ENCODE data around the gene AMDHD1.
"Not testable (repeated sequence)": the region's sequence is repeated elsewhere in the genome, so short reads cannot be mapped to it uniquely, and the experiment has no call there.

Gene AMDHD1

GRCh38 chr12:95967301-95967700 is 24.2 kb downstream of the AMDHD1 start:
- Histone ChIP-seq H3K27me3 (ENCODE audit: insufficient read depth, low read length) (no peaks in the 10 kb centered on the region), H3K27ac (ENCODE audit: low read length) (no peak overlapping the region), H3K4me1 (ENCODE audit: insufficient read depth, low read length) (peaks cover 4% of the 10 kb centered on the region; the same call in 1 of the 2 replicates), H3K9me3 (ENCODE audit: insufficient read depth, low read depth, low read length) (no peaks in the 10 kb centered on the region), H3K36me3 (ENCODE audit: insufficient read depth, low read depth, low read length) (no peaks in the 10 kb centered on the region), H3K4me3 (ENCODE audit: low read length) (no peak overlapping the region), H3K9ac (ENCODE audit: low read depth, low read length) (no peak overlapping the region)

- not testable (repeated sequence) for H3K27me3 ChIP-seq (ENCODE audit: insufficient read depth, low read length); H3K9me3 ChIP-seq (ENCODE audit: insufficient read depth, low read depth, low read length); H3K4me3 ChIP-seq (ENCODE audit: low read length); H3K27ac ChIP-seq (ENCODE audit: low read length); H3K4me1 ChIP-seq (ENCODE audit: insufficient read depth, low read length); H3K36me3 ChIP-seq (ENCODE audit: insufficient read depth, low read depth, low read length); H3K9ac ChIP-seq (ENCODE audit: low read depth, low read length)
These were observed 26.0 kb downstream of the AMDHD1 start for GRCh38 chr12:95969116-95969515.

- no peaks in the 10 kb centered on the region for H3K36me3 ChIP-seq (ENCODE audit: insufficient read depth, low read depth, low read length)
- no peaks in the 10 kb centered on the region for H3K9me3 ChIP-seq (ENCODE audit: insufficient read depth, low read depth, low read length)
- no peak overlapping the region for H3K4me3 ChIP-seq (ENCODE audit: low read length)
- H3K27ac ChIP-seq (ENCODE audit: low read length) = no peak overlapping the region
- H3K27me3 ChIP-seq (ENCODE audit: insufficient read depth, low read length) = no peaks in the 10 kb centered on the region
- H3K9ac ChIP-seq (ENCODE audit: low read depth, low read length) = no peak overlapping the region
- peaks cover 4% of the 10 kb centered on the region; the same call in 1 of the 2 replicates for H3K4me1 ChIP-seq (ENCODE audit: insufficient read depth, low read length)
These were observed 27.8 kb downstream of the AMDHD1 start for GRCh38 chr12:95970905-95971304.

- H3K9ac ChIP-seq (ENCODE audit: low read depth, low read length) = no peak overlapping the region
- no peaks in the 10 kb centered on the region for H3K27me3 ChIP-seq (ENCODE audit: insufficient read depth, low read length)
- no peak overlapping the region for H3K27ac ChIP-seq (ENCODE audit: low read length)
- H3K4me1 ChIP-seq (ENCODE audit: insufficient read depth, low read length) = peaks cover 7% of the 10 kb centered on the region; the same call in 1 of the 2 replicates
- H3K36me3 ChIP-seq (ENCODE audit: insufficient read depth, low read depth, low read length) = no peaks in the 10 kb centered on the region
- no peaks in the 10 kb centered on the region for H3K9me3 ChIP-seq (ENCODE audit: insufficient read depth, low read depth, low read length)
- no peak overlapping the region for H3K4me3 ChIP-seq (ENCODE audit: low read length)
These were observed 29.8 kb downstream of the AMDHD1 start for GRCh38 chr12:95972832-95973456.

GRCh38 chr12:95974358-95974757 is 31.2 kb downstream of the AMDHD1 start:
- Histone ChIP-seq H3K4me3 (ENCODE audit: low read length) (no peak overlapping the region), H3K27me3 (ENCODE audit: insufficient read depth, low read length) (no peaks in the 10 kb centered on the region), H3K36me3 (ENCODE audit: insufficient read depth, low read depth, low read length) (no peaks in the 10 kb centered on the region), H3K4me1 (ENCODE audit: insufficient read depth, low read length) (peaks cover 7% of the 10 kb centered on the region; the same call in 1 of the 2 replicates), H3K9me3 (ENCODE audit: insufficient read depth, low read depth, low read length) (no peaks in the 10 kb centered on the region), H3K27ac (ENCODE audit: low read length) (no peak overlapping the region), H3K9ac (ENCODE audit: low read depth, low read length) (no peak overlapping the region)

GRCh38 chr12:95975491-95975890 is 32.4 kb downstream of the AMDHD1 start:
- Histone ChIP-seq H3K9me3 (ENCODE audit: insufficient read depth, low read depth, low read length) (no peaks in the 10 kb centered on the region), H3K27me3 (ENCODE audit: insufficient read depth, low read length) (no peaks in the 10 kb centered on the region), H3K9ac (ENCODE audit: low read depth, low read length) (no peak overlapping the region), H3K4me1 (ENCODE audit: insufficient read depth, low read length) (peaks cover 5% of the 10 kb centered on the region; the same call in 1 of the 2 replicates), H3K36me3 (ENCODE audit: insufficient read depth, low read depth, low read length) (no peaks in the 10 kb centered on the region), H3K4me3 (ENCODE audit: low read length) (no peak overlapping the region), H3K27ac (ENCODE audit: low read length) (no peak overlapping the region)

- no peaks in the 10 kb centered on the region for H3K36me3 ChIP-seq (ENCODE audit: insufficient read depth, low read depth, low read length)
- H3K27ac ChIP-seq (ENCODE audit: low read length) = no peak overlapping the region
- no peak overlapping the region for H3K9ac ChIP-seq (ENCODE audit: low read depth, low read length)
- H3K9me3 ChIP-seq (ENCODE audit: insufficient read depth, low read depth, low read length) = no peaks in the 10 kb centered on the region
- H3K4me3 ChIP-seq (ENCODE audit: low read length) = no peak overlapping the region
- H3K4me1 ChIP-seq (ENCODE audit: insufficient read depth, low read length) = peaks cover 2% of the 10 kb centered on the region; the same call in 1 of the 2 replicates
- no peaks in the 10 kb centered on the region for H3K27me3 ChIP-seq (ENCODE audit: insufficient read depth, low read length)
These were observed 33.3 kb downstream of the AMDHD1 start for GRCh38 chr12:95976416-95976832.

- Histone ChIP-seq H3K4me3 (ENCODE audit: low read length) (no peak overlapping the region), H3K27me3 (ENCODE audit: insufficient read depth, low read length) (no peaks in the 10 kb centered on the region), H3K9ac (ENCODE audit: low read depth, low read length) (no peak overlapping the region), H3K36me3 (ENCODE audit: insufficient read depth, low read depth, low read length) (no peaks in the 10 kb centered on the region), H3K4me1 (ENCODE audit: insufficient read depth, low read length) (peaks cover 2% of the 10 kb centered on the region; the same call in 1 of the 2 replicates), H3K9me3 (ENCODE audit: insufficient read depth, low read depth, low read length) (no peaks in the 10 kb centered on the region), H3K27ac (ENCODE audit: low read length) (no peak overlapping the region)
These were observed 34.7 kb downstream of the AMDHD1 start for GRCh38 chr12:95977764-95978305.

- Histone ChIP-seq H3K36me3 (ENCODE audit: insufficient read depth, low read depth, low read length) (no peaks in the 10 kb centered on the region), H3K9me3 (ENCODE audit: insufficient read depth, low read depth, low read length) (no peaks in the 10 kb centered on the region), H3K4me1 (ENCODE audit: insufficient read depth, low read length) (peaks cover 2% of the 10 kb centered on the region; the same call in 1 of the 2 replicates), H3K9ac (ENCODE audit: low read depth, low read length) (no peak overlapping the region), H3K27ac (ENCODE audit: low read length) (no peak overlapping the region), H3K27me3 (ENCODE audit: insufficient read depth, low read length) (no peaks in the 10 kb centered on the region), H3K4me3 (ENCODE audit: low read length) (no peak overlapping the region)
These were observed 35.2 kb downstream of the AMDHD1 start for GRCh38 chr12:95978351-95978750.

GRCh38 chr12:95978774-95979173 is 35.6 kb downstream of the AMDHD1 start:
- Histone ChIP-seq H3K27ac (ENCODE audit: low read length) (no peak overlapping the region), H3K4me3 (ENCODE audit: low read length) (no peak overlapping the region), H3K9me3 (ENCODE audit: insufficient read depth, low read depth, low read length) (no peaks in the 10 kb centered on the region), H3K4me1 (ENCODE audit: insufficient read depth, low read length) (peaks cover 2% of the 10 kb centered on the region; the same call in 1 of the 2 replicates), H3K36me3 (ENCODE audit: insufficient read depth, low read depth, low read length) (no peaks in the 10 kb centered on the region), H3K9ac (ENCODE audit: low read depth, low read length) (no peak overlapping the region), H3K27me3 (ENCODE audit: insufficient read depth, low read length) (no peaks in the 10 kb centered on the region)

- Histone ChIP-seq H3K4me3 (ENCODE audit: low read length) (no peak overlapping the region), H3K36me3 (ENCODE audit: insufficient read depth, low read depth, low read length) (no peaks in the 10 kb centered on the region), H3K4me1 (ENCODE audit: insufficient read depth, low read length) (peaks cover 2% of the 10 kb centered on the region; the same call in 1 of the 2 replicates), H3K9ac (ENCODE audit: low read depth, low read length) (no peak overlapping the region), H3K27me3 (ENCODE audit: insufficient read depth, low read length) (no peaks in the 10 kb centered on the region), H3K27ac (ENCODE audit: low read length) (no peak overlapping the region), H3K9me3 (ENCODE audit: insufficient read depth, low read depth, low read length) (no peaks in the 10 kb centered on the region)
These were observed 37.3 kb downstream of the AMDHD1 start for GRCh38 chr12:95980437-95980836.

- H3K9me3 ChIP-seq (ENCODE audit: insufficient read depth, low read depth, low read length) = no peaks in the 10 kb centered on the region
- no peaks in the 10 kb centered on the region for H3K36me3 ChIP-seq (ENCODE audit: insufficient read depth, low read depth, low read length)
- H3K27me3 ChIP-seq (ENCODE audit: insufficient read depth, low read length) = no peaks in the 10 kb centered on the region
- H3K9ac ChIP-seq (ENCODE audit: low read depth, low read length) = no peak overlapping the region
- no peak overlapping the region for H3K27ac ChIP-seq (ENCODE audit: low read length)
- H3K4me1 ChIP-seq (ENCODE audit: insufficient read depth, low read length) = peaks cover 15% of the 10 kb centered on the region; the same call in 1 of the 2 replicates
- no peak overlapping the region for H3K4me3 ChIP-seq (ENCODE audit: low read length)
These were observed 39.5 kb downstream of the AMDHD1 start for GRCh38 chr12:95982602-95983001.

Measured in iPS-20b (cell line).